Measurements from ENCODE around the gene ZDHHC3.

- TF ChIP-seq CTCF (IDR thresholded peaks at IDR 0.05) (no peak), POLR2A (IDR thresholded peaks at IDR 0.05) (no peak), EP300 (IDR thresholded peaks at IDR 0.05) (no peak)
Measured at GRCh38 chr3:44918581-44918980, 57.4 kb downstream of the ZDHHC3 start.
